K562 (cell line): ENCODE results near the gene LCTL. TPM values are rescaled to one million over a fixed set of nuclear protein-coding genes. Genes with fewer than 3 reads are reported as not detected.
A peak's percentile ranks its signal among the peaks of the same experiment; 100 is the strongest.

Experiments
- ATAC-seq: fragments of 200-7000 bp; cut with Tn5 transposase; 3 replicates; pipeline ENCODE4 v1.9.1; 2020; ENCODE audit warnings: moderate library complexity
- BruUV-seq: library from RNA; stranded (reverse); fragments of 400-500 nt; replicated peaks from 2 replicates; lab custom pipeline; 2021; lab: Mats Ljungman, UMichigan
- CTCF ChIA-PET: fragments of 300-600 bp; formaldehyde crosslinking; extraction: SDS; loops from one replicate; lab custom pipeline; 2021; ENCODE audit warnings: low intra/inter-chr PET ratio; lab: Yijun Ruan, JAX
- POLR2A ChIA-PET: fragments of 300-600, 350-650 bp; sonication (Branson Sonifier 250); formaldehyde crosslinking; extraction: SDS; loops from one replicate; lab custom pipeline; 2021; ENCODE audit warnings: antibody characterized with exemption, inconsistent platforms; lab: Yijun Ruan, JAX
- DNase-seq, 4 experiments: peaks; one replicate each; pipeline versions ENCODE4 v3.0.0 to v3.0.0-alpha.2; 2011 to 2018; ENCODE audit warnings: low spot score in 3 of 4, mixed read lengths in 3 of 4; ENCODE audit errors: extremely low read depth in 1 of 4
- FAIRE-seq: peaks from 2 replicates; lab custom pipeline; 2011; peaks lifted over from hg19 to GRCh38; lab: Jason Lieb, UNC
- H2AFZ ChIP-seq: 2 replicates; pipeline ENCODE4 v1.6.0; 2011; ENCODE audit warnings: low read depth, low read length, control low read depth, inconsistent platforms
- H3K27ac ChIP-seq: fragments of 200-600 bp; 3 replicates; pipeline ENCODE4 v1.8.0; 2011; ENCODE audit warnings: low read depth, mild to moderate bottlenecking, control low read depth, inconsistent platforms, low read length, moderate library complexity, mixed read lengths; ENCODE audit errors: extremely low read depth
- H3K27me3 ChIP-seq, 2 experiments: fragments of 300-600 bp in 1 of 2; 2 replicates in 1 of 2; 3 replicates in 1 of 2; pipeline versions ENCODE4 v1.6.0 to v1.8.0; 2011; ENCODE audit warnings: inconsistent platforms in 2 of 2, low read length in 2 of 2, mild to moderate bottlenecking in 1 of 2, mixed read lengths in 1 of 2, moderate library complexity in 1 of 2; ENCODE audit not compliant: control insufficient read depth in 2 of 2, insufficient read depth in 2 of 2
- H3K36me3 ChIP-seq: fragments of 300-600 bp; 3 replicates; pipeline ENCODE4 v1.8.0; 2011; ENCODE audit warnings: mild to moderate bottlenecking, low read length, inconsistent platforms; ENCODE audit not compliant: control insufficient read depth, insufficient read depth
- H3K4me1 ChIP-seq, 2 experiments: fragments of 200-600 bp in 1 of 2; replicated peaks in 1 of 2; 2 replicates in 1 of 2; 3 replicates in 1 of 2; pipeline versions ENCODE4 v1.5.1 to v1.8.0; 2011; ENCODE audit warnings: inconsistent platforms in 2 of 2, low read length in 2 of 2, mild to moderate bottlenecking in 1 of 2, mixed read lengths in 1 of 2, moderate library complexity in 1 of 2; ENCODE audit not compliant: control insufficient read depth in 2 of 2, insufficient read depth in 2 of 2
- H3K4me2 ChIP-seq: 2 replicates; pipeline ENCODE4 v1.6.1; 2011; ENCODE audit warnings: low read length, control low read depth, inconsistent platforms, mixed read lengths; ENCODE audit not compliant: insufficient read depth
- H3K4me3 ChIP-seq: fragments of 200-600 bp; sonication (generic), shearing (Covaris generic); 2 replicates; pipeline ENCODE4 v1.5.1; 2016; ENCODE audit warnings: control low read depth, inconsistent platforms
- H3K79me2 ChIP-seq: fragments of 200-600 bp; 3 replicates; pipeline ENCODE4 v1.8.0; 2011; ENCODE audit warnings: low read length, inconsistent platforms; ENCODE audit not compliant: control insufficient read depth, insufficient read depth
- H3K9ac ChIP-seq, 2 experiments: 2 replicates each; pipeline versions ENCODE4 v1.6.0 to v1.6.1; 2011; ENCODE audit warnings: low read depth in 2 of 2, low read length in 2 of 2, control low read depth in 1 of 2, inconsistent platforms in 1 of 2, mild to moderate bottlenecking in 1 of 2, mixed read lengths in 1 of 2; ENCODE audit not compliant: insufficient read depth in 1 of 2
- H3K9me1 ChIP-seq: one replicate; pipeline ENCODE4 v1.6.0; 2011; ENCODE audit warnings: inconsistent platforms, mild to moderate bottlenecking, low read length, moderate library complexity; ENCODE audit not compliant: control insufficient read depth, insufficient read depth
- H3K9me3 ChIP-seq: replicated peaks from 2 replicates; pipeline ENCODE4 v1.5.1; 2011; ENCODE audit warnings: low read depth, low read length, inconsistent platforms; ENCODE audit not compliant: control insufficient read depth, insufficient read depth
- H4K20me1 ChIP-seq: replicated peaks from 2 replicates; pipeline ENCODE4 v1.6.1; 2011; ENCODE audit warnings: low read length, inconsistent platforms, mixed read lengths; ENCODE audit not compliant: control insufficient read depth, insufficient read depth
- DMBX1 ChIP-seq: fragments of 250-450 bp; sonication (Bioruptor Pico); IDR thresholded peaks from 2 replicates; pipeline ENCODE4 v1.8.0; 2022; ENCODE audit warnings: inconsistent platforms, mild to moderate bottlenecking, moderate library complexity, borderline replicate concordance
- NCOR1 ChIP-seq: fragments of 450-650 bp; IDR thresholded peaks from 2 replicates; pipeline ENCODE4 v1.6.1; 2016; ENCODE audit warnings: mild to moderate bottlenecking, moderate library complexity
- RBM15 ChIP-seq: fragments of 200-400 bp; formaldehyde crosslinking; IDR thresholded peaks from 2 replicates; pipeline ENCODE4 v1.6.1; 2018; ENCODE audit warnings: mild to moderate bottlenecking, low read length, moderate library complexity; ENCODE audit not compliant: insufficient read depth
- TBL1XR1 ChIP-seq, 2 experiments: IDR thresholded peaks; 2 replicates each; pipeline ENCODE4 v1.6.1; 2012; ENCODE audit warnings: improper control_type of control experiment in 2 of 2, low read length in 2 of 2, mild to moderate bottlenecking in 1 of 2
- ZNF165 ChIP-seq: fragments of 250-450 bp; sonication (Bioruptor Pico); IDR thresholded peaks from 2 replicates; pipeline ENCODE4 v1.4.0; 2020; ENCODE audit warnings: borderline replicate concordance
- in situ Hi-C: fragments of 300-500 bp; cut with MboI; formaldehyde crosslinking; loops from 4 replicates; pipeline ENCODE4 v1.15.0; 2018; ENCODE audit warnings: inconsistent platforms, mixed read lengths
- intact Hi-C: fragments of 100-400 bp; cut with micrococcal nuclease; formaldehyde crosslinking; loops from 2 replicates; pipeline ENCODE4 v1.14.2; 2022
- polyA plus RNA-seq, 8 experiments: library from polyadenylated mRNA; depleted of rRNA in 4 of 8; stranded (reverse) in 5 of 8; unstranded in 3 of 8; fragments of >200 nt; fragmentation: Nextera tagmentation in 2 of 8; fragmentation: Illumina TruSeq in 1 of 8; extraction: Ambion mirVana in 2 of 8; extraction: Trizol in 1 of 8; gene quantifications; 2 replicates each; pipeline versions ENCODE4 v1.2.1 to v1.2.3, GENCODE V29; 2011 to 2014; ENCODE audit warnings: inconsistent platforms in 1 of 8, missing spikeins in 1 of 8
- total RNA-seq, 7 experiments: library from RNA; depleted of rRNA in 6 of 7; stranded (reverse); fragments of >200 nt in 6 of 7; fragmentation: Illumina TruSeq in 2 of 7; extraction: Trizol in 2 of 7; gene quantifications; 2 replicates each; pipeline versions ENCODE4 v1.2.1 to v1.2.3, GENCODE V29; 2011 to 2021; ENCODE audit warnings: low replicate concordance in 1 of 7
- TF ChIP-seq, protein P1 (sequence below): fragments of 250-450 bp; sonication (Bioruptor Pico); IDR thresholded peaks from 2 replicates; pipeline ENCODE4 v1.5.0; 2021; ENCODE audit warnings: mild to moderate bottlenecking, borderline replicate concordance
- TF ChIP-seq, protein P2 (sequence below): IDR thresholded peaks from 2 replicates; pipeline ENCODE4 v1.6.1; 2011; ENCODE audit warnings: borderline replicate concordance, low read depth, mild to moderate bottlenecking, moderate library complexity, low read length; ENCODE audit not compliant: insufficient read depth, poor library complexity, severe bottlenecking
- TF ChIP-seq, protein P3 (sequence below): fragments of 450-650 bp; IDR thresholded peaks from 2 replicates; pipeline ENCODE4 v1.6.1; 2016; ENCODE audit warnings: missing biosample characterization, missing genetic modification characterization

Gene LCTL
- total and polyA plus RNA-seq, 9 of the 15 experiments (the other 6 are each of a cell fraction or from before 2014, with no cell fraction given), result 0.08 to 0.31 (median 0.17) TPM; not detected in 6

DNA sequence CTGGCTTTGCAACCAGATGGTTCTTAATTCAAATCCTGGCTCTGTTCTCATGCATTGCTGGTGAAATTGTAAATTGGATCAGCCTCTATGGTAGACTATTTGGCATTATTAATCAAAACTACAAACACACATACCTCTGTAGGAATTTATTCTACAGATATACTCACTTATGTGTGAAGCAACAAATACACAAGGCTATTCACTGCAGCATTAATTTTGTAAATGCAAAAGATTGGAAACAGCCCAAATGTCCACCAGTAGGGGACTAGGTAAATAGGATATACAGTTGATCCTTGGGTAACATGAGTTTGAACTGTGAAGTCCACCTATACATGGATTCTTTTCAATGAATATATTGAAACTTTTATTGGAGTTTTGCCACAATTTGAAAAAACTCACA, 29.5 kb upstream of the LCTL start:
- ATAC-seq, result no peak

More for the DNA sequence above, 29.5 kb upstream of the LCTL start:
- no peak overlapping the region for H3K4me3 ChIP-seq
- intact Hi-C loops, result no loop called here
- FAIRE-seq, result no peak
- DNase-seq, result no peak
- H3K9me3 ChIP-seq, result no peaks in the 10 kb centered on the region
- in situ Hi-C loops, result loop anchor here (10.0 kb wide), 1 partner anchor 259 kb away; no protein-coding TSS in a partner anchor
- no peak overlapping the region for H2AFZ ChIP-seq
- peaks cover 96% of the 10 kb centered on the region for H3K79me2 ChIP-seq
- peak overlapping the region; percentile 13; the same call in 1 of the 3 replicates for H3K27ac ChIP-seq
- peaks cover 21 to 29% of the 10 kb centered on the region in 2 experiments; a peak in 4 of 5 replicates for H3K4me1 ChIP-seq
- no peaks in the 10 kb centered on the region for H3K27me3 ChIP-seq
- peaks cover 62% of the 10 kb centered on the region for H4K20me1 ChIP-seq
- H3K9ac ChIP-seq, result no peak overlapping the region
- ChIA-PET POLR2A (interaction anchor here (1.2 to 2.2 kb wide), 2 partner anchors 13 to 256 kb away, joined by 4 to 10 read pairs; no protein-coding TSS in a partner anchor), CTCF (no interaction called here)
- no TSS peak for BruUV-seq
- peaks cover 90% of the 10 kb centered on the region for H3K36me3 ChIP-seq
- TF ChIP-seq, protein P1, sequence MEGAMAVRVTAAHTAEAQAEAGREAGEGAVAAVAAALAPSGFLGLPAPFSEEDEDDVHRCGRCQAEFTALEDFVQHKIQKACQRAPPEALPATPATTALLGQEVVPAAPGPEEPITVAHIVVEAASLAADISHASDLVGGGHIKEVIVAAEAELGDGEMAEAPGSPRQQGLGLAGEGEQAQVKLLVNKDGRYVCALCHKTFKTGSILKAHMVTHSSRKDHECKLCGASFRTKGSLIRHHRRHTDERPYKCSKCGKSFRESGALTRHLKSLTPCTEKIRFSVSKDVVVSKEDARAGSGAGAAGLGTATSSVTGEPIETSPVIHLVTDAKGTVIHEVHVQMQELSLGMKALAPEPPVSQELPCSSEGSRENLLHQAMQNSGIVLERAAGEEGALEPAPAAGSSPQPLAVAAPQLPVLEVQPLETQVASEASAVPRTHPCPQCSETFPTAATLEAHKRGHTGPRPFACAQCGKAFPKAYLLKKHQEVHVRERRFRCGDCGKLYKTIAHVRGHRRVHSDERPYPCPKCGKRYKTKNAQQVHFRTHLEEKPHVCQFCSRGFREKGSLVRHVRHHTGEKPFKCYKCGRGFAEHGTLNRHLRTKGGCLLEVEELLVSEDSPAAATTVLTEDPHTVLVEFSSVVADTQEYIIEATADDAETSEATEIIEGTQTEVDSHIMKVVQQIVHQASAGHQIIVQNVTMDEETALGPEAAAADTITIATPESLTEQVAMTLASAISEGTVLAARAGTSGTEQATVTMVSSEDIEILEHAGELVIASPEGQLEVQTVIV, result no peak
- TF ChIP-seq ZNF165 (no peak), DMBX1 (CRISPR knock-in tag) (no peak), TBL1XR1 (IDR thresholded peaks at IDR 0.05; ENCODE audit: low read length in 2 of 2) (no peak), RBM15 (no peak), NCOR1 (no peak)
- TF ChIP-seq, protein P2, sequence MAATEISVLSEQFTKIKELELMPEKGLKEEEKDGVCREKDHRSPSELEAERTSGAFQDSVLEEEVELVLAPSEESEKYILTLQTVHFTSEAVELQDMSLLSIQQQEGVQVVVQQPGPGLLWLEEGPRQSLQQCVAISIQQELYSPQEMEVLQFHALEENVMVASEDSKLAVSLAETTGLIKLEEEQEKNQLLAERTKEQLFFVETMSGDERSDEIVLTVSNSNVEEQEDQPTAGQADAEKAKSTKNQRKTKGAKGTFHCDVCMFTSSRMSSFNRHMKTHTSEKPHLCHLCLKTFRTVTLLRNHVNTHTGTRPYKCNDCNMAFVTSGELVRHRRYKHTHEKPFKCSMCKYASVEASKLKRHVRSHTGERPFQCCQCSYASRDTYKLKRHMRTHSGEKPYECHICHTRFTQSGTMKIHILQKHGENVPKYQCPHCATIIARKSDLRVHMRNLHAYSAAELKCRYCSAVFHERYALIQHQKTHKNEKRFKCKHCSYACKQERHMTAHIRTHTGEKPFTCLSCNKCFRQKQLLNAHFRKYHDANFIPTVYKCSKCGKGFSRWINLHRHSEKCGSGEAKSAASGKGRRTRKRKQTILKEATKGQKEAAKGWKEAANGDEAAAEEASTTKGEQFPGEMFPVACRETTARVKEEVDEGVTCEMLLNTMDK, result no peak
- TF ChIP-seq, protein P3, sequence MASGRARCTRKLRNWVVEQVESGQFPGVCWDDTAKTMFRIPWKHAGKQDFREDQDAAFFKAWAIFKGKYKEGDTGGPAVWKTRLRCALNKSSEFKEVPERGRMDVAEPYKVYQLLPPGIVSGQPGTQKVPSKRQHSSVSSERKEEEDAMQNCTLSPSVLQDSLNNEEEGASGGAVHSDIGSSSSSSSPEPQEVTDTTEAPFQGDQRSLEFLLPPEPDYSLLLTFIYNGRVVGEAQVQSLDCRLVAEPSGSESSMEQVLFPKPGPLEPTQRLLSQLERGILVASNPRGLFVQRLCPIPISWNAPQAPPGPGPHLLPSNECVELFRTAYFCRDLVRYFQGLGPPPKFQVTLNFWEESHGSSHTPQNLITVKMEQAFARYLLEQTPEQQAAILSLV (tag), result no peak
- peaks cover 29% of the 10 kb centered on the region for H3K9me1 ChIP-seq
- H3K4me2 ChIP-seq, result no peak overlapping the region
